Neural cell (in vitro differentiated cells): ENCODE data around the gene SLC41A3.

ENCODE experiments used
- RAD21 ChIP-seq: fragments of 450-650 bp; conservative IDR thresholded peaks from 2 replicates; pipeline ENCODE4 v1.6.1; 2014; ENCODE audit warnings: antibody characterized with exemption, mild to moderate bottlenecking, moderate library complexity
- TF ChIP-seq, protein P1 (sequence below): fragments of 450-650 bp; IDR thresholded peaks from 2 replicates; pipeline ENCODE4 v1.5.1; 2014; ENCODE audit warnings: antibody characterized with exemption, mild to moderate bottlenecking, moderate library complexity; ENCODE audit not compliant: poor library complexity, severe bottlenecking

DNA sequence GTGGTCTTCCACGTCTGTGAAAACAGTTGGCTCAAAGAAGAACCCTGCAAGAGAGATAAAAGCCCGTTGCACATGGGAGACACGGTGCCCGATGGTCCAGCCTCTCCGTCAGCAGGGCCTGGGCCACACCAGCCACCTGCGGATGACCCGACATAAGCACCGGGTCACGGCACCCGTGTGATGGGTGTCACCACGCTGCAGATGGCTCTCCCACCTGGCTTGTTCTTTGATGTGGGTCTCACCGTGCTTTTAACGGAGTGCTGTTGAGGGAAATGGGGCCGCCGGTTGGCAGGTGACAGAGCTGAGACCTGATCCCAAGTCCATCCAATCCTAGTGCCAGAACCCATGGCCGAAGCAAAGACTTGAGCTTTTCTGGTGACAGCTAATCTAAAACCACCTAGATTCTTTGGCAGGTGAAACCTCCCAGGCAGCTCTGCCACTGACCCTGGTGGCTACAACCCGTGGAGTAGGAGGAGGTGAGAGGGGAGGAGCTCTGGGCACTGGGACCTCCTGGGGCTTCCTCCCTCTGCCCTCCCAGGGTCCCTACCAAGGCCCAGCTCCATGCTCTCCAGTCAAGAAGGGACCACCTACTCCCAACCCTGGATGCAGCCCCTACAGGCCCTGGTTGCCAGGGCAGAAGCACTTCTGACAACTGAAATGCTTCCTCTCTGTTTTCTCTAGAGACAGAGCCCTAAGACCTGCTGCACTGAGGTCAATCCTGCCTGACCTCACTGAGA, 23.4 kb upstream of the SLC41A3 start:
- TF ChIP-seq, protein P1, sequence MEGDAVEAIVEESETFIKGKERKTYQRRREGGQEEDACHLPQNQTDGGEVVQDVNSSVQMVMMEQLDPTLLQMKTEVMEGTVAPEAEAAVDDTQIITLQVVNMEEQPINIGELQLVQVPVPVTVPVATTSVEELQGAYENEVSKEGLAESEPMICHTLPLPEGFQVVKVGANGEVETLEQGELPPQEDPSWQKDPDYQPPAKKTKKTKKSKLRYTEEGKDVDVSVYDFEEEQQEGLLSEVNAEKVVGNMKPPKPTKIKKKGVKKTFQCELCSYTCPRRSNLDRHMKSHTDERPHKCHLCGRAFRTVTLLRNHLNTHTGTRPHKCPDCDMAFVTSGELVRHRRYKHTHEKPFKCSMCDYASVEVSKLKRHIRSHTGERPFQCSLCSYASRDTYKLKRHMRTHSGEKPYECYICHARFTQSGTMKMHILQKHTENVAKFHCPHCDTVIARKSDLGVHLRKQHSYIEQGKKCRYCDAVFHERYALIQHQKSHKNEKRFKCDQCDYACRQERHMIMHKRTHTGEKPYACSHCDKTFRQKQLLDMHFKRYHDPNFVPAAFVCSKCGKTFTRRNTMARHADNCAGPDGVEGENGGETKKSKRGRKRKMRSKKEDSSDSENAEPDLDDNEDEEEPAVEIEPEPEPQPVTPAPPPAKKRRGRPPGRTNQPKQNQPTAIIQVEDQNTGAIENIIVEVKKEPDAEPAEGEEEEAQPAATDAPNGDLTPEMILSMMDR, result no peak
- TF ChIP-seq RAD21, result no peak
